ENCODE data around the gene RABGEF1. TPM values are rescaled to one million over a fixed set of nuclear protein-coding genes. Genes with fewer than 3 reads are reported as not detected.
"Not testable (repeated sequence)": the region's sequence is repeated elsewhere in the genome, so short reads cannot be mapped to it uniquely, and the experiment has no call there.

The RABGEF1 gene
- total and polyA plus RNA-seq, 2 experiments from 2014 or later, result 16.3 to 28.1 TPM

- no peaks in the 10 kb centered on the region for H4K20me1 ChIP-seq (ENCODE audit: insufficient read depth, poor library complexity, severe bottlenecking)
- TF ChIP-seq EZH2 (IDR thresholded peaks at IDR 0.05; ENCODE audit: borderline replicate concordance) (no peak), EZH2phosphoT487 (IDR thresholded peaks at IDR 0.05; ENCODE audit: low read depth, severe bottlenecking, unreplicated experiment) (no peak), CTCF (IDR thresholded peaks at IDR 0.05; ENCODE audit: poor library complexity) (no peak)
- H2AFZ ChIP-seq, result no peak overlapping the region
- H3K9me3 ChIP-seq (ENCODE audit: low read depth), result no peaks in the 10 kb centered on the region
- 90% methylated on average over 7 of the region's 7 CpGs for WGBS (ENCODE audit: low lambda C conversion rate, missing lambda C conversion rate)
- H3K9me2 ChIP-seq (replicated peaks; ENCODE audit: insufficient read depth), result no peaks in the 10 kb centered on the region
- no peak for DNase-seq (ENCODE audit: low spot score)
- H3K27me3 ChIP-seq, result no peaks in the 10 kb centered on the region
- no peak overlapping the region for H3K4me2 ChIP-seq
- H3K27ac ChIP-seq, result no peak overlapping the region
- no peaks in the 10 kb centered on the region for H3K4me1 ChIP-seq (ENCODE audit: insufficient read depth)
- H3K36me3 ChIP-seq (replicated peaks; ENCODE audit: insufficient read depth, low read depth), result no peaks in the 10 kb centered on the region
- no peaks in the 10 kb centered on the region for H3K79me2 ChIP-seq
- no peak overlapping the region for H3K4me3 ChIP-seq
These were observed 39.9 kb upstream of the RABGEF1 start for GRCh38 chr7:66700633-66701131.

GRCh38 chr7:66707825-66708224 lies 32.7 kb upstream of the RABGEF1 start:
- Histone ChIP-seq H3K9me2 (replicated peaks; ENCODE audit: insufficient read depth) (no peaks in the 10 kb centered on the region), H3K4me2 (no peak overlapping the region), H2AFZ (no peak overlapping the region), H3K27me3 (no peaks in the 10 kb centered on the region), H4K20me1 (ENCODE audit: insufficient read depth, poor library complexity, severe bottlenecking) (no peaks in the 10 kb centered on the region), H3K79me2 (no peaks in the 10 kb centered on the region), H3K27ac (no peak overlapping the region), H3K4me3 (no peak overlapping the region), H3K4me1 (ENCODE audit: insufficient read depth) (no peaks in the 10 kb centered on the region), H3K36me3 (replicated peaks; ENCODE audit: insufficient read depth, low read depth) (no peaks in the 10 kb centered on the region), H3K9me3 (ENCODE audit: low read depth) (no peaks in the 10 kb centered on the region)
- no peak for DNase-seq (ENCODE audit: low spot score)
- TF ChIP-seq EZH2 (IDR thresholded peaks at IDR 0.05; ENCODE audit: borderline replicate concordance) (no peak), CTCF (IDR thresholded peaks at IDR 0.05; ENCODE audit: poor library complexity) (no peak), EZH2phosphoT487 (IDR thresholded peaks at IDR 0.05; ENCODE audit: low read depth, severe bottlenecking, unreplicated experiment) (no peak)

- 100% methylated on average over 4 of the region's 4 CpGs for WGBS (ENCODE audit: low lambda C conversion rate, missing lambda C conversion rate)
- H3K27ac ChIP-seq; H3K4me3 ChIP-seq; H2AFZ ChIP-seq; H3K79me2 ChIP-seq; H4K20me1 ChIP-seq (ENCODE audit: insufficient read depth, poor library complexity, severe bottlenecking); H3K4me1 ChIP-seq (ENCODE audit: insufficient read depth); H3K4me2 ChIP-seq; H3K36me3 ChIP-seq (replicated peaks; ENCODE audit: insufficient read depth, low read depth); H3K9me3 ChIP-seq (ENCODE audit: low read depth); H3K27me3 ChIP-seq; H3K9me2 ChIP-seq (replicated peaks; ENCODE audit: insufficient read depth); DNase-seq (ENCODE audit: low spot score): not testable (repeated sequence)
These were observed 29.8 kb upstream of the RABGEF1 start for GRCh38 chr7:66710752-66711151.

- no peaks in the 10 kb centered on the region for H3K79me2 ChIP-seq
- H3K4me1 ChIP-seq (ENCODE audit: insufficient read depth), result no peaks in the 10 kb centered on the region
- H3K36me3 ChIP-seq (replicated peaks; ENCODE audit: insufficient read depth, low read depth), result peaks cover 7% of the 10 kb centered on the region
- no peak overlapping the region for H3K27ac ChIP-seq
- no peak overlapping the region for H3K4me3 ChIP-seq
- no peak overlapping the region for H2AFZ ChIP-seq
- 90% methylated on average over 1 of the region's 1 CpG for WGBS (ENCODE audit: low lambda C conversion rate, missing lambda C conversion rate)
- no peak for DNase-seq (ENCODE audit: low spot score)
- no peak overlapping the region for H3K4me2 ChIP-seq
- H3K27me3 ChIP-seq, result no peaks in the 10 kb centered on the region
- no peaks in the 10 kb centered on the region for H3K9me2 ChIP-seq (replicated peaks; ENCODE audit: insufficient read depth)
- no peaks in the 10 kb centered on the region for H3K9me3 ChIP-seq (ENCODE audit: low read depth)
- no peaks in the 10 kb centered on the region for H4K20me1 ChIP-seq (ENCODE audit: insufficient read depth, poor library complexity, severe bottlenecking)
- TF ChIP-seq CTCF (IDR thresholded peaks at IDR 0.05; ENCODE audit: poor library complexity), result no peak
- no peak for TF ChIP-seq EZH2phosphoT487 (IDR thresholded peaks at IDR 0.05; ENCODE audit: low read depth, severe bottlenecking, unreplicated experiment)
- no peak for TF ChIP-seq EZH2 (IDR thresholded peaks at IDR 0.05; ENCODE audit: borderline replicate concordance)
These were observed 26.8 kb upstream of the RABGEF1 start for GRCh38 chr7:66713687-66714086.

GRCh38 chr7:66716634-66717033 lies 23.9 kb upstream of the RABGEF1 start:
- 96% methylated on average over 7 of the region's 7 CpGs for WGBS (ENCODE audit: low lambda C conversion rate, missing lambda C conversion rate)

More at GRCh38 chr7:66716634-66717033, 23.9 kb upstream of the RABGEF1 start:
- not testable (repeated sequence) for H3K79me2 ChIP-seq; DNase-seq (ENCODE audit: low spot score); H3K9me2 ChIP-seq (replicated peaks; ENCODE audit: insufficient read depth); H3K4me3 ChIP-seq; H2AFZ ChIP-seq; H3K4me2 ChIP-seq; H3K36me3 ChIP-seq (replicated peaks; ENCODE audit: insufficient read depth, low read depth); H3K27me3 ChIP-seq; H3K27ac ChIP-seq; H4K20me1 ChIP-seq (ENCODE audit: insufficient read depth, poor library complexity, severe bottlenecking); H3K9me3 ChIP-seq (ENCODE audit: low read depth); H3K4me1 ChIP-seq (ENCODE audit: insufficient read depth)

Data from hepatocyte (in vitro differentiated cells).